Glutamatergic neuron (in vitro differentiated cells): ENCODE results near the gene TPMT. TPM values are rescaled to one million over a fixed set of nuclear protein-coding genes. Genes with fewer than 3 reads are reported as not detected.

Source experiments
- DNase-seq: peaks from one replicate; pipeline ENCODE4 v3.0.0; 2022
- H3K27ac Mint-ChIP-seq: one replicate; pipeline ENCODE4 v1.8.0; 2020; ENCODE audit warnings: mild to moderate bottlenecking, mixed read lengths, inconsistent platforms; ENCODE audit not compliant: unreplicated experiment
- H3K27me3 Mint-ChIP-seq: one replicate; pipeline ENCODE4 v1.8.0; 2020; ENCODE audit warnings: mild to moderate bottlenecking, moderate library complexity, mixed read lengths, inconsistent platforms; ENCODE audit not compliant: unreplicated experiment
- H3K36me3 Mint-ChIP-seq: one replicate; pipeline ENCODE4 v1.8.0; 2020; ENCODE audit warnings: mild to moderate bottlenecking, mixed read lengths, inconsistent platforms; ENCODE audit not compliant: unreplicated experiment
- H3K4me1 Mint-ChIP-seq: one replicate; pipeline ENCODE4 v1.8.0; 2020; ENCODE audit warnings: mild to moderate bottlenecking, low read depth, mixed read lengths, inconsistent platforms; ENCODE audit not compliant: unreplicated experiment
- H3K4me3 Mint-ChIP-seq: one replicate; pipeline ENCODE4 v1.8.0; 2020; ENCODE audit warnings: mild to moderate bottlenecking, mixed read lengths, inconsistent platforms; ENCODE audit not compliant: unreplicated experiment
- H3K9me3 Mint-ChIP-seq: one replicate; pipeline ENCODE4 v1.8.0; 2020; ENCODE audit warnings: mild to moderate bottlenecking, moderate library complexity, mixed read lengths, inconsistent platforms; ENCODE audit not compliant: unreplicated experiment
- CTCF ChIP-seq: fragments of 200-600 bp; sonication (generic); IDR thresholded peaks from one replicate; pipeline ENCODE4 v1.5.0; 2021; ENCODE audit not compliant: partially characterized antibody, unreplicated experiment
- total RNA-seq: library from RNA; stranded (reverse); fragmentation: NEBNext Ultra II Directional; extraction: Animal tissue kit (Norgen Biotek cat#: 25700); gene quantifications from one replicate; pipeline ENCODE4 v1.2.1, GENCODE V29; 2021; ENCODE audit not compliant: unreplicated experiment

Gene TPMT
- total RNA-seq, 1 donor from 2014 or later, result 3.4 TPM

DNA sequence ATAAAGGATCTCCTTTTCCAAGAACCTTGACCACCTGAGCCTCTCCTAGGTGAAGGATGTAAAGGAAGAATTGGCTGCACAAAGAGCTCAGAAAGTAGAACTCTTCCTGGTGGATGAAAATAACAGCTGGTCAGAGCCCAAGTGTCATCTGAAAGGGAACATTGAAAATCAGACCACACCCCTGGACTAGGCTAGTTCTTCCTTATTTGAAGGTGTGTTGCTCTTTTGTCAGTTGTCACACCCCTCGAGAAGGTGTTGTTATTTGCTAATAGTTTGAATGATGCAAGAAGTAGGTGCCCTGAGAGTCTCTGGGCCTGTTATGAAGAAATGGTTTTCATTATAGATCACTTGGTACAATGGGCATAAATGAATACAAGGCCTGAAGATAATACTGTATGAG lies 63.5 kb downstream of the TPMT start:
- no peaks in the 10 kb centered on the region for H3K4me1 Mint-ChIP-seq
- H3K9me3 Mint-ChIP-seq, result no peaks in the 10 kb centered on the region
- DNase-seq, result no peak
- TF ChIP-seq CTCF, result no peak
- H3K27ac Mint-ChIP-seq, result no peak overlapping the region
- peaks cover 1% of the 10 kb centered on the region for H3K27me3 Mint-ChIP-seq
- H3K4me3 Mint-ChIP-seq, result no peak overlapping the region
- H3K36me3 Mint-ChIP-seq, result no peaks in the 10 kb centered on the region

GRCh38 chr6:18090349-18090786 lies 64.5 kb downstream of the TPMT start:
- no peak for DNase-seq
- TF ChIP-seq CTCF, result no peak
- peaks cover 1% of the 10 kb centered on the region for H3K27me3 Mint-ChIP-seq
- no peak overlapping the region for H3K4me3 Mint-ChIP-seq
- no peaks in the 10 kb centered on the region for H3K4me1 Mint-ChIP-seq
- H3K27ac Mint-ChIP-seq, result no peak overlapping the region
- no peaks in the 10 kb centered on the region for H3K36me3 Mint-ChIP-seq
- H3K9me3 Mint-ChIP-seq, result no peaks in the 10 kb centered on the region

GRCh38 chr6:18088419-18089296 lies 66.2 kb downstream of the TPMT start:
- H3K4me1 Mint-ChIP-seq, result no peaks in the 10 kb centered on the region
- peaks cover 1% of the 10 kb centered on the region for H3K27me3 Mint-ChIP-seq
- no peaks in the 10 kb centered on the region for H3K9me3 Mint-ChIP-seq
- no peak for DNase-seq
- TF ChIP-seq CTCF, result no peak
- H3K36me3 Mint-ChIP-seq, result no peaks in the 10 kb centered on the region
- H3K4me3 Mint-ChIP-seq, result no peak overlapping the region
- no peak overlapping the region for H3K27ac Mint-ChIP-seq

DNA sequence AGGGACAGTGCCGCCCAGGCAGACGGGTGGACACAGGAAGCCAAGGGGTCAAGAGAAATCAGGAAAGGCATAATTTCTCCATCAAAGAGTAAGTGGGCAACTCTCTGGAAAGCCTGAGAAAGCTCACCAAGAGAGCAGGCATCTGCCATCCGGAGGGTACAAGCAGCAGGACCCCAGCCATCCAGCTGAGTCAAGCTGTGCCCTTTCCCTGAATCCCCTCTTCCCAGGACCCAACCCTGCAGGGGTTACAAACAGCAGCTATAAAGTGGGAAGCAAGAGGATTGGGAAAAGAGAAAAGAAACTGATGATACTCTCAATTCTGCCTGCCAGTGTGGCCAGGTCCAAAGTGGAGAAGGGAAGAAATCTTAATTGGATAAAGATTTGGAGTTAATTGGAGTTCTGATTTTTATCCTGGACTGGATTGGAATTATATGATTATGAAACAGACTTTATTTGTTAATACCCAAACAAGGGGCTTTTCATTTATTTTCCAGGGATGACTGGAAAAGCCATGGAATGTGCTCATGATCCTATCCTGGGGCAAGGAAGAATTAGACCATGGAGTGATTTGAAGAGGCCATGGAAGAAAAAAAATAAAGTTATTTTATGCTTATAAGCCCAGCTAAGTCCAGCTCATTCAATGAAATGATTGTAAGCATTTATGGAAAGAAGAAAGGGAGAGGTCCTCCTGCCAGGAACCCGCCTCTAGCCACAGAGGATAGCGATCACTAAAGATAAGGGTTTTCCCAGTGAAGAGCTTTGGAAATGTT lies 67.3 kb downstream of the TPMT start:
- TF ChIP-seq CTCF, result no peak
- Mint-ChIP-seq H3K4me1 (no peaks in the 10 kb centered on the region), H3K27ac (no peak overlapping the region), H3K27me3 (peaks cover 1% of the 10 kb centered on the region), H3K9me3 (no peaks in the 10 kb centered on the region), H3K36me3 (no peaks in the 10 kb centered on the region), H3K4me3 (no peak overlapping the region)
- DNase-seq, result no peak
